GM18502 (cell line): Measurements from ENCODE around the gene PHLDA1.
A peak's percentile ranks its signal among the peaks of the same experiment; 100 is the strongest.

ENCODE experiments used
- ATAC-seq: cut with Tn5 transposase; IDR thresholded peaks from one replicate; pipeline ENCODE4 v1.9.1; 2021; ENCODE audit warnings: mild to moderate bottlenecking; ENCODE audit not compliant: unreplicated experiment, poor library complexity

PHLDA1 gene

DNA sequence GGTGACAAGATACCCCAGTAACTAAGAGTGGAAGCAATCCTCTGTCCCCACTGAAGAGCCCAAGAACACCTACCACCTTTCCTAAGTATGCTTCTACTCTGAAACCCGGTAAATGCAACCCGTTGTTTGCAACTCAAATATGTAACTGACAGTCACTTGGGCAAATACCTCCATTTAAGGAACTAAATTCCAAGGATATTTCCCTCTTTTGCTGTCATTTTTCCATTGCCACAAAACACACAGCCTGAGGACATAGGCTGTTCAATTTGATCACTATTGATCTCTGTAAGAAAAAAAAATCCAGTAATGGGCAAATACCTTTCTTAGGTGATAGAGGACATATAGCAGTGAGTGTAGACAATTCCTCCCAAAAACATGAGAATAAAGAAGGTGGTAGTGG is 6.6 kb upstream of the PHLDA1 start:
- ATAC-seq, result no peak

DNA sequence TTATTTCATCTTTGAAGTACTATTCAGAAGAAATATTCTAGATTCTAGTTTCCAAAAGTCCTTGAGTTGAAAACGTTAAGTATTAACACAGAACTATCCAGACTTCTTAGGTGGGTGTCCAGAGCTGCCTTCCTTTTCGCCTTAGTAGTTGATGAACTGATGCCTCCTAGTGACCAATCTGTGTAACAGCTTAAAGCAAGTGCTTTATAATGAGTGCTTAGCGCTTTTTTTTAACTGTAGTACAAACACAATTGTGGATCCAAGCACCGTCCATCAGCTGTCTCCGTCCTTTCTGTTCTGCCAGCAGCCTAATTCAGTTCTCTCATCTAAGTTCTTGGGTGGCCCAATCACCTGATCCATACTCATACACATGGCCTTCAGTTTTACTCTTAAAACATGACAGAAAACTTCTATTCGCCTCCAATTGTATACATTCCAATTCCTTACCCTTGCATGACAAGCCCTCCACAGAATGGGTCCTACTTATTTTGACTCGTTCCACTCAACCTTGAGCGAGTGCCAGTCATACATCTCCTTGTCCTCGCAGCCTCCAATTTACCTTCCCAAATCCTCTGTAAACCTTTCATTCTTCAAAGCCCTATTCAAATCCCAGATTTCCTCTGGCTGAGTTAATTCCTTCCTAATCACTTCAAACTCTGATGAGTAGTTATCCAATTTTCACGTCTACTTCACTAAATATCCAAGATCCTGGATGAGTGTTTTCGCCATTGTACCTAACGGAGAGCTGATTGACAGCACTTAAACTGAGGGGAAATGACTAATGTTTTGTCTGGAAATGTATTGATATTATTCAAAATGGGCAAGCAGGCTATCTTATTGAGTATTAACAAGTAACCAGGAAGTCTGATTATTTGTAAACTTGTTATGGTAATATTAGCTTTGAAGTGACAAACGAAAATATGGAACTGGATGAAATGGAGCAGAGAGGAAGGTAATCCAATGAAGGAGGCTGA is 5.8 kb upstream of the PHLDA1 start:
- peak; percentile 68 for ATAC-seq

DNA sequence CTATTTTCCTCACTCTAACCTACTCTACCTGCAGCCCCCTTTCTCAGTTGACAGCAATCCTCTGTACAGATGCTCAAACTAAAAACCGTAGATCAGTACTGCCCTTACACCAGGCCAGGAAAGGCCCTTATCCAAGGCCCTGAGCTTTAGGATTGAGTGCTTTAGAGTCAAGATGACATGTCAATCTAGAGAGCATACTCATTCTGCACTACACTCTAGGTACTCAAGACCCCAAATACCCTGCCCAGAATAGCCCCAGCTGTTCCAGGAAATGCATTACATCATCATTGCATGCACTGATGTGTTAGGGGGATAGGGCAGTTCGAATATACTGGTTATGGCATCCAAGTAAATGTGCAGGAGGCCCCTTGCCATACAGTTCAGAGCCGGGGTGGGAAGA is 3.5 kb upstream of the PHLDA1 start:
- ATAC-seq, result no peak

DNA sequence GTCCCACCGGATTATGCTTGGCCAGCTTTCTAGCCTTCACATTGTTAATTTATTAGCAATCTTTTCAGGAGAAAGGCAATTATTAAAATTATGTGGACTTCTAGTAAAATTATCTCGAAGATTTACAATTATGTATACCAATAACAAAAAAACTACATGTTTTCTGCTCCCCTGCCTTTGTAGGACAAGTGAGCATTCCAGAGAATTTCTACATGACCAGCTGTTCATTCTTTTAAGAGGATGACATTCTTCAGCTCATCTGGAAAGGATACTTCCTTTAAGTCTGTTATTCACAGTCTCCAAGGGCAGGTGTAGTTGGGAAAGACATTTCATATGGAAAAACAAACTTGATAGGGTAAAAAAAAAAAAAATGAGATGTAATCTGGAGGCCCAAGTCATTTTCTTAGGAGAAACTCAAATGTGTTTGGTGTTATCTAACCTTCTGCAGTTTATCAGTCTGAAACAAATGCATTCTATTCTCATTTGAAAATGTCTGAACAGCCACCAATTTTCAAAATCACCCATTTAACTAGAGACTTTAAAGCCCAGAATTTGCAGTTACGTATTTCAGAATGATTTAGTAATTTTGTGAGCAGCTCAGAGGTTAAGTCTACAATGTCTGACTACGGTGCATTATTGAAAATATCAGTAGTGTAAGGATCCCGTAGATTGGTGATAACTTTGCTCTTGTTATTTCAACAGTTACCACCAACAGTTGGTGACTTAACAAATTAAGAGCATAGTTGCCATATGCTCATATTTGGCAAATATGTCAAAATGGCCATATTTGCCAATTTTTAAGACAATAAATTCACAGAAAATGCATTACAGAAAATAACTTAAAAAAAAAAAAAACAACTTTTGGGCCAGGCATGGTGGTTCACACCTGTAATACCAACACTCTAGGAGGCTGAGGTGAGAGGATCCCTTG is 1.8 kb upstream of the PHLDA1 start:
- ATAC-seq, result no peak

DNA sequence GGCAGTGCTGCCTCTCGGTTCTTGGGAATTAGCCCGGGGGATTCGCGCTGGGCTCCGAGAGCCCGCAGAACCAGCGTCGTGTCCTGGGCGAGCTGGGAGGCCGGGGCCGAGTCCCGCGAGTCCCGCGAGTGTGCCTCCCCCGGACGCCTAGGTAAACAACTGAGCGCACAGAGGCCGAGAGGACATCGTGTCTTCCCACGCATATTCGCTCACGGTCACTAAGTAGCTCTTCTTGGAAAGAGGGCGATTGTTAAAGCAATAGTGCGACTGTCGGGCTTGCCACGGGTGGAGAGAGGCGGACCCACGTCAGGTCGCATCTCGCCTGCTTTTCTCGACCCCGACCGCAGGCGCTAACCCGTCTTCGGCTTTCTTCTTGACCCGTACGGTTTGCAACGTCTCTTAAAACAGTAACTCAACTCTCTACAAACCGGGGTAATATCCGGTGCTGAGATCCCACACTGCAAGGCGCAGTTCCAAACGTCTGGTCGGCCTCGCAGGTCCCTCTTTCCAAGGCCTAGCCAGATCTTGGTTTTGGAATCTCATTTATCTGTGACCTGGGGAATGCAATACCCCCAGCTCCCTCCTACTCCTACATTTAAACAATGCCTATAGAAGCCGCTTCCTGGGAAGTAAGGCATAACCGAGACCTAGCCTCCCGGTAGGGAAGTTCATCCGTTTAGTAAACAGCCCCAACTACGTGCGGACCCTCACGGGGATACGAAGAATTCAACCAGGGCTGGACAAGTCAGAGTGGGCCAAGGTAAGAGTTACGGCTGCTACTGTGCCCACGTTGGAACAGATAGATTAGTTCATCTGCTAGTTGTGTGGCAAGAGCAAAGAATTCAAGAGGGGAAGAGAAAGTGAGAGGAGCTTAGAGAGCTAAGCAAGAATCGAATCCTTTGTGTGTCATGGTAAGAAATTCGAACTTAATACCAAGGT is 736 bp upstream of the PHLDA1 start:
- peak; percentile 31 for ATAC-seq

DNA sequence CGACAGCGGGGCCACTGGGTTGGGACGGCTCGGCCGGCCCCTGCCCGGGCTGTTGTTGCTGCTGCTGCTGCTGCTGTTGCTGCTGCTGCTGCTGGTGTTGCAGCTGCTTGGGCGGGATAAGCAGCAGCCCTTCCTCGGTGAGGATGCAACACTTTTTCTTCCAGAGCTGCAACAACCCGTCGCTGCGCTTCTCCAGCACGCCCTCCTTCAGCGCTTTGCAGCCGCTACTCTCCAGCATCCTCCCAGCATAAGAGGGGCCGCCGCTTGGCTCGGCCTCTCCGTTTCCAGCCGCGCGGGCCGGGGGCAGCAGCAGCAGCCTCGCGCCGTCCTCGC is 529 bp downstream of the PHLDA1 start:
- ATAC-seq, result peak; percentile 22

DNA sequence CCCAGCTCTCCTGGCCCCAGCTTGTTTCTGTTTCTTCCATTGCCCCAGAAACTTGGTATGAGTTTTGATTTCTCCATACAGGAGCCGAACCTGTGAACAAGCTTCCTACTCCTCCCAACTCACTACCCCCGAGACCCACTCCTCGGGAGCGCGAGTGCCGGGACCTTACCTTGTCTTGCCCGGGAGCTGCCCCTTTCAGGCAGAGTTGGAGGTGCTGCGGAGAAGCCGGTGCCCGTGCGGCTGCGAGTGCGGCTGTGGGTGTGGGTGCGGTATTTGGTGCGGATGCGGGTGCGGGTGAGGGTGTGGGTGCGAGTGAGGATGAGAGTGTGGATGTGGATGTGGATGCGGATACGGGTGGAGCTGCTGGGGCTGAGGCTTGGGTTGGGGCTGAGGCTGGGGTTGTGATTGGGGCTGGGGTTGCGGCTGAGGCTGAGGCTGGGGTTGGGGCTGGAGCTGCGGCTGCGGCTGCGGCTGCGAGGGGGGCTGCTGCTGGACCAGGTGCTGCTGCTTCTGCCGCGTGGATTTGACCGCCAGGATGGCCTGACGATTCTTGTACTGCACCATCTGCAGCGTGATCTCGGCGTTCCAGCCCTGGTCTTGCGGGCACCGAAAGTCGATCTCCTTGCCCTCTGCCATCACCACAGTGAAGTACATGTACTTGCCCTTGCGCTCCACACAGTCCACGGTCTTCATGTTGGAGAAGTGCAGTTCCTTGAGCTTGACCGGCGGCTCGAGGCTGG is 1.1 kb downstream of the PHLDA1 start:
- no peak for ATAC-seq

DNA sequence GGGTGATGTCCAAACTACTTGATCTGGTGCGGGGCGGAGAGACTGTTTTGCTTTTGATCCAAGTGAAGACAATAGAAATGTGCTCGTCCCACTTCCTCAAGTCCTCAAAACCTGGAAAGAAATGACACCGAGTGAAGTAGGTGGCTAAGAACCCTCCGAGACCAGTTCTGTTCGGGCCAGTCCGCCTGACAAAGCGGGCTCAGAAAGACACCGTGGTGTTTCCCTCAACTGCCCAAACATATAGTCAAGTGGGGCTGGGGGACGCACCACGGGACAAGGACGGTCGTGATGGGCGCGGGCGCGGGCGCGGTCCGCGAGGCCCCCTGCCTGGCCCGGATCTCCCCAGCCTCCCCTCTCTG is 1.6 kb downstream of the PHLDA1 start:
- no peak for ATAC-seq

DNA sequence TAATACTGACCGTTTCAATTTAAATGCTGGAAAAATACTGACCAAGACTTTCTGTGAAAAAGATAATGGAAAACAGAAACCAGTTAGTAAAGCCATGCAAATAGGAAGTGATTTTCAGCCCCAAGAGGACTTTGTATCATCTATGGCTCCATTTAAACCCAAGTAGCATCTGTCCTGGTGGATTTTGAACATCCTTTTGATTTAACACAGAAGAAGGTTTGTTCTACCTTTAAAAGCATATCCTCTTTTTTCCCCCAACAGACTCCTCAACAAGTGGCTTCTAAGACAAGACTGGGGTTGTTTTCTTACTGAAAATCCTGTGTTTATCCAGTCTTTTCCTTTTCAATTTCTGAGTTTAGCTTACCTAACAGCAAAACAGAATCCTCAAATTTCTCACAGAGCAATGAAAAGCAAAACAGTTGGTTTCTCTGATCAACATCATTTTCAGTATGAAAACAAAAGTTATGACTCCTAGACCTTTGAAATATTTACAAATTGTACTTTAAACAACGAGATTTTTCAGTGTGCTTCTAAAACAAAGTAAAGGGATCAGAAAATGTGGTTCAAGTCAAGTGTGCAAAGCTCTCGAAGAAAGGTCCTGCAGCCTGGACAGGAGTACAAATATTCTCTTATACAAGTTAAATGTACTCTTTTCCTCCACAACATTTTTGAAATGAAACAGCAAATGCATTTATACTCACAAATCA is 2.9 kb downstream of the PHLDA1 start:
- ATAC-seq, result no peak

DNA sequence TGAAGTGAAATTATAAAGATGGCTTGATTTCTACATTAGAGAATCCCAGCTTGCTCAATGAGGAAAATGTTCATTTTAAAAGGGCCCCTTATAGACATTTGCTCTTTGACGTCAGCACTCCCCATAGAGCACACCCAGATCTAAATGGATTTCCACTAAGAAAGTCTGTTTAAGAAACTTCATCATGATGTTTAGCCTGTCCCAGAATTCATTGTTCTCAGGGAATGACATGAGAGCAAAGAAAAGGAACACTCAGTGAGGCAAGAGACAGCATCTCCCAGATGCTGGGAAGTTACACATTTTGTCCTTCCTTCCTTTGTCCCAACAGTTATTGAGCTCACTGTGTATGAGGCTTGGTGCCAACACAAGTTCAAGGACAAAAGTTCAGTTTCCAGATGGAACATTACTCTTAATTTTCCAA is 4.9 kb downstream of the PHLDA1 start:
- no peak for ATAC-seq

DNA sequence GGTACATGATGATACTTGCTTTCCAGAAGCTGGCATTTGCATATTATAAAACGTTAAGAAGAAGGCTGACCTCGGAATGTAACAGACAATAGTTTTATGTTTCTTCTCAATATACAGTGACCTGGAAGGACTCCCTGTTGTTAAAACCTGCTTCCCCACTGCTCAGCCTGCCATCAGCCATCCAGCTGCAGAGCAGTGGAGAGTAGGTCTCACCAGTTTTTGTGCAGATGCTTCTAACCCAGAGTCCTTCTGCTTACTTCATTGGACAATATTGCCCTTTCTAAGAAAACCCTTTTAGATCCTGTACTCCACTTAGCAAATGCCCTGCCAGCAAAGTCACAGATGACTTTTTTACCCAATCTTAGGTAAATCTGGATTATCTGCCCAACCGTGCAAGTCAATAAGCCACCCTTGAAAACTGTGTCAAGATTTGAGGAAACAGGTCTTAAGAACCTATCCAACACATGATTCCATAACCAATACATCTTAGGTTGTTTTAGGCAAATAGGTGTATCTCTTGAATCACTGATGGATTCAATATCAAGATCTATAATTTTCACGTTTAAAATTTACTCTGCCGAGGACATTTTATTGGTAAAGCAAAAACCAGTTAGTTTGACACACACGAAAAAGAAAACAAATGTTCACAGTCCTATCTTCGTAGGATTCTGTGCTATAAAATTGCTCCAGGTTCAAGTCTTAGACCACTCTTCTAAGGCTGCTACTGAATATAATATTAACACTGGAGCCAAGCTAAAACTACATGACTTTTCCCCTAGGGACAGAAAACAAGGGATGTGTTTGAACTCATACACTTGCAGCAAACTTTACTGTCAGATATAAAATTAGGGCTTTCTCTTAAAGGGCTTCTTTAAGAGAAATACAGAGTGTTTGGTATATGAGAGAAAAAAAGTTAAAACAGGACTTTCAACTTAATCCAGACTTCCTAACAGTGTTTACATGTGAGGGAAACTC is 5.7 kb downstream of the PHLDA1 start:
- no peak for ATAC-seq

DNA sequence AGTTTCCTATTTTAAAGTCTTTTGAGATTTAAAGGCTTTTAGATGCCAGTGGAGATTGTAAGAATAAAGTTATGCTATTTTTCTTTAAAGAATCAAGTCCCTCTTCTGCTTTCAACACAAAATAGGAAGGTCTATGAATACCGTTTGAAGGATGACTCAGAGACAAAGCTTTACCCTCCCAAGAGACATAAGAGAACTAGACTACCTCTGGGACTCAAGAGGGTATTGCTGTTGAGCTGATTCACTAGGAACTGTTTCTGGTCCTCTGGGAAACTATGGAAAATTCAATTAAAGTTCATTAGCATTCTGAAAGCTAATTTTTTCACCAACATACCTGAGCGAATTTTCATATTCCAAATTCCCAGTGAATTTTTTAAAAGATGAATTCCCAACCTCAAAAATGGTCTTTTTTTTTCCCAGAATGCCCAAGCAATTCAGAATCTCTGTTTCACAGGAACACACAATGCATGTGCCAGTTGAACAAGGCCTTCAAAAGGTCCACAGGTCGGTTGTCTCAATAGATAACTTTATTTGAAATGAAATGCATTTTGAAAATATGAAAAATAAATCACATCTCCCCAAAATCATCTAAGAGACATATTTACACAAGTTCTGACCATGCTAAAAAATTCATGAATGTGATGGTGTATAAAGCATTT is 6.5 kb downstream of the PHLDA1 start:
- no peak for ATAC-seq

DNA sequence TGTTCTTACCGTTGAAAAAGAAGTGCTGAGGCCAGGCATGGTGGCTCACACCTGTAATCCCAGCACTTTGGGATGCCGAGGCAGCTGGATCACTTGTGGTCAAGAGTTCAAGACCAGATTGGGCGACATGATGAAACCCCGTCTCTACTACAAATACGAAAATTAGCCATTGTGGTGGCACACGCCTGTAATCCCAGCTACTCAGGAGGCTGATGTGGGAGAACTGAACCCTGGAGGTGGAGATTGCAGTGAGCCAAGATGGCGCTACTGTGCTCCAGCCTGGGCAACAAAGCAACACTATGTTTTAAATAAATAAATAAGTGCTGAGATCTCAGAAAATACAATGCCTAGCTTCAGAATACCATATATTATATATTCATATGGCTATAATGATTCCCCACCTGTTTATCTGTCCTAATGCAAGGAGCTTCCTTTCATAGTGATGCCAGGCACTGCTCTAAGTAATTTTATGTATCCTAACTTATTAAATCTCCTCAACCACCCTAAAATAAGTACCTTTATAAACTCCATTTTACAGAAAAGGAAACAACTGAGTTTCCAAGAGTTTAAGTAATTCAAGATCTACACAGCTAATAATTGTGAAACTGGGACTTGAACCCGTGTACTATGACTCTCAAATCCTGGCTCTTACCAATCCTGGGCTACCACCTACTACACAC is 7.3 kb downstream of the PHLDA1 start:
- no peak for ATAC-seq

DNA sequence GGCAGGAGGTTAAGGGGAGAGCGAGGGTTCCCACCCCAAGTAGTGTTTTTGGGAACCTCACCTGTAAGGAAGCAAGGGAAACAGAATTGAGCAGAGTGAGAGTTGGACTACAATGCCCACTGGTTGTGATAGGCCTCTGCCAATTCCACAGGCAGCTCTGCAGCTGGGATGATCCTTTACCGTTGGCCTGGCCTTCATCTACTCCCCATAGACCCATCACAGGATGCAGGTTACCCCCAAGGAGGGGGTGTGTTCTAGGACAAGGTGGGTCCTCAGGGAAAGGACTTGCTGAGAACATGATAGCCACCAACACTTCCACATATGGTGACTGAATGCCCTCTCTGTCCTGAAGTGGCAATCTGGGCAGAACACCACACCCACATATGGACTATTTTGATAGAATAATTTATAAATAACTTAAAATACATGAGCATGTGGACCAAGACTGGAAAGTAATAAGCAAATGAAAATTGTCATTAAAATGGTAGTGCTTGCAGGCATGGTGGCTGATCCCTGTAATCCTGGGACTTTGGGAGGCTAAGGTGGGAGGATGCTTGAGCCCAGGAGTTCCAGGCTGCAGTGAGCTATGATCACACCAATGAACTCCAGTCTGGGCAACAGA is 8.4 kb downstream of the PHLDA1 start:
- ATAC-seq, result no peak

DNA sequence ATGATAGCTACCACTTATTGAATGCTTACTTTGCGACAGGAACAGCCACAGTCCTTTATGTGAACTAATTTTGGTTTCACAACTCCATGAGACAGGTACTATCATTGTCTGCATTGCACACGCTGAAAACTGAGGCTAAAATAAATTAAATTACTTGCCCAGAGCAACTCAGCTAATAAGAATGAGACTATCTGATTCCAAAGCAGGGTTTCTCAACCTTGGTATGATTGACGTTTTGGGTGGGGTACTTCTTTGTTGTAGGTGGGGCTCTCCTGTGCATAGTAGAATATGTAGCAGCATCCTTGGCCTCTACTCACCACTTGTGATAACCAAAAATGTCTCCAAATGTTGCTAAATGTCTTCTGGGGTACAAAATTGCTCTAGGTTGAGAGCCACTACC is 9.1 kb downstream of the PHLDA1 start:
- no peak for ATAC-seq
